EH (cell line): ENCODE measurements around the gene ELMOD1.

Experiments
- DNase-seq: peaks from one replicate; pipeline ENCODE4 v3.0.0-alpha.2; 2015; ENCODE audit warnings: low read depth

The ELMOD1 gene

GRCh38 chr11:107583629-107584195 lies 7.2 kb upstream of the ELMOD1 start:
- peak; percentile 39 for DNase-seq

- peak; percentile 81 for DNase-seq
These were observed 3.5 kb upstream of the ELMOD1 start for GRCh38 chr11:107587306-107587979.

GRCh38 chr11:107591378-107592230 lies 657 bp downstream of the ELMOD1 start:
- DNase-seq = peak; percentile 8

GRCh38 chr11:107592231-107592590 lies 1.3 kb downstream of the ELMOD1 start:
- no peak for DNase-seq

GRCh38 chr11:107592813-107593212 lies 1.9 kb downstream of the ELMOD1 start:
- no peak for DNase-seq

GRCh38 chr11:107593951-107594350 lies 3.0 kb downstream of the ELMOD1 start:
- DNase-seq = no peak

- no peak for DNase-seq
These were observed 3.8 kb downstream of the ELMOD1 start for GRCh38 chr11:107594736-107595135.

- peak; percentile 28 for DNase-seq
These were observed 7.5 kb downstream of the ELMOD1 start for GRCh38 chr11:107598225-107599139.

GRCh38 chr11:107605061-107606006 lies 14.4 kb downstream of the ELMOD1 start:
- no peak for DNase-seq

- peak; percentile 15 for DNase-seq
These were observed 15.2 kb downstream of the ELMOD1 start for GRCh38 chr11:107606141-107606540.

GRCh38 chr11:107608809-107609208 lies 17.9 kb downstream of the ELMOD1 start:
- DNase-seq = no peak

- no peak for DNase-seq
These were observed 18.7 kb downstream of the ELMOD1 start for GRCh38 chr11:107609400-107610218.

- no peak for DNase-seq
These were observed 21.5 kb downstream of the ELMOD1 start for GRCh38 chr11:107612445-107612844.

GRCh38 chr11:107619926-107620325 lies 29.0 kb downstream of the ELMOD1 start:
- DNase-seq = no peak

GRCh38 chr11:107621081-107621480 lies 30.1 kb downstream of the ELMOD1 start:
- no peak for DNase-seq

- DNase-seq = no peak
These were observed 32.2 kb downstream of the ELMOD1 start for GRCh38 chr11:107623183-107623582.

GRCh38 chr11:107624983-107625684 lies 34.2 kb downstream of the ELMOD1 start:
- DNase-seq = no peak

- DNase-seq = no peak
These were observed 34.7 kb downstream of the ELMOD1 start for GRCh38 chr11:107625685-107625989.

- no peak for DNase-seq
These were observed 40.1 kb downstream of the ELMOD1 start for GRCh38 chr11:107631043-107631442.

- no peak for DNase-seq
These were observed 41.0 kb downstream of the ELMOD1 start for GRCh38 chr11:107631931-107632330.
